ENCODE measurements around the gene PRKCZ. TPM values are rescaled to one million over a fixed set of nuclear protein-coding genes. Genes with fewer than 3 reads are reported as not detected.
A peak's percentile ranks its signal among the peaks of the same experiment; 100 is the strongest.

PRKCZ gene
- total and polyA plus RNA-seq, 9 of the 15 experiments (the other 6 are each of a cell fraction or from before 2014, with no cell fraction given): 0.07 to 3.1 (median 1.3) TPM

DNA sequence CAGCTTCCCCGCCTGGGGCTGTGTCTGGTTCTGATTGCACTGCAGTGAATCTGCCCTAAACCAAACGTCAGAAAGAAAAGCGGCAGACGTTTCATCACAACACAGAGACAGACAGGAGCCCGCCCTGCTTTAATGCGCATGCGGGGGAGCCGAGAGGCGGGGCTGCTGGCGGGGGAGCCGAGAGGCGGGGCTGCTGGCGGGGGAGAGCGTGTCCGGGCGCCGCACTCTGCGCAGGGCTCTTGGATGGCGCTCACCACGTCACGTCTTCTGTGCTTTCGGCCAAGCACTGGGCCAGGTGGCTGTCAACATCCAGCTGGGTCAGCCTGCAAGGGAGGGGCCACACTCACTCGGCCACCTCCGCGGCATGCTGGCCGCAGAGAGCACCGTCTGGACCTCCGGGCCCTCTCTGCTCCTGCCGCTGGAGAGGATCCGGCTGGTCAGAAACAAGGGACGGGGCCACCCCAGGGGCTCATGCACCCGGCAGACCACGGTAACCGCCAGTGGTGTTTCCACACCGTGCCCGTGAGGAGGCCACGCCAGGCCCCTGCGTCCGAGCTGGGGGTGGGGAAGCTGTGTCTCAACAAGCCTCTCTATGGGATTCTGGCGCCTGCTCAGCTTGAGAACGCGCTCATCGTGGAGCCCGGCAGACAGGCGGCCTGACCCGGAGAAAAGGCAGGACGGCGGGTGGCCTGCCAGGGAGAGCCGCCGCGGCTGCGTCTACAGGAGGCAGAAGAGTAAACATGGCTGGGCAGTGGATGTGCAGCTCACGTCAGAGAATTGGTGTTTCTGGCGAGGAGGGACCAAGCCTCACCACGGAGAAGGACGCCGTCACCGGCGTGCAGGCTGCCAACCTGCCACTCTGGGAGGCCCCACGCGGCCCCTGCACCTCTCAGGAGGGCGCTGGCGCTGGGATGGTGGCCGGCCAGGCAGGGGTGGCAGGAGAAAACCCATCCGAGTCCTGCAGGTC is 139.5 kb downstream of the PRKCZ start (continued):
- TF ChIP-seq, protein P1, sequence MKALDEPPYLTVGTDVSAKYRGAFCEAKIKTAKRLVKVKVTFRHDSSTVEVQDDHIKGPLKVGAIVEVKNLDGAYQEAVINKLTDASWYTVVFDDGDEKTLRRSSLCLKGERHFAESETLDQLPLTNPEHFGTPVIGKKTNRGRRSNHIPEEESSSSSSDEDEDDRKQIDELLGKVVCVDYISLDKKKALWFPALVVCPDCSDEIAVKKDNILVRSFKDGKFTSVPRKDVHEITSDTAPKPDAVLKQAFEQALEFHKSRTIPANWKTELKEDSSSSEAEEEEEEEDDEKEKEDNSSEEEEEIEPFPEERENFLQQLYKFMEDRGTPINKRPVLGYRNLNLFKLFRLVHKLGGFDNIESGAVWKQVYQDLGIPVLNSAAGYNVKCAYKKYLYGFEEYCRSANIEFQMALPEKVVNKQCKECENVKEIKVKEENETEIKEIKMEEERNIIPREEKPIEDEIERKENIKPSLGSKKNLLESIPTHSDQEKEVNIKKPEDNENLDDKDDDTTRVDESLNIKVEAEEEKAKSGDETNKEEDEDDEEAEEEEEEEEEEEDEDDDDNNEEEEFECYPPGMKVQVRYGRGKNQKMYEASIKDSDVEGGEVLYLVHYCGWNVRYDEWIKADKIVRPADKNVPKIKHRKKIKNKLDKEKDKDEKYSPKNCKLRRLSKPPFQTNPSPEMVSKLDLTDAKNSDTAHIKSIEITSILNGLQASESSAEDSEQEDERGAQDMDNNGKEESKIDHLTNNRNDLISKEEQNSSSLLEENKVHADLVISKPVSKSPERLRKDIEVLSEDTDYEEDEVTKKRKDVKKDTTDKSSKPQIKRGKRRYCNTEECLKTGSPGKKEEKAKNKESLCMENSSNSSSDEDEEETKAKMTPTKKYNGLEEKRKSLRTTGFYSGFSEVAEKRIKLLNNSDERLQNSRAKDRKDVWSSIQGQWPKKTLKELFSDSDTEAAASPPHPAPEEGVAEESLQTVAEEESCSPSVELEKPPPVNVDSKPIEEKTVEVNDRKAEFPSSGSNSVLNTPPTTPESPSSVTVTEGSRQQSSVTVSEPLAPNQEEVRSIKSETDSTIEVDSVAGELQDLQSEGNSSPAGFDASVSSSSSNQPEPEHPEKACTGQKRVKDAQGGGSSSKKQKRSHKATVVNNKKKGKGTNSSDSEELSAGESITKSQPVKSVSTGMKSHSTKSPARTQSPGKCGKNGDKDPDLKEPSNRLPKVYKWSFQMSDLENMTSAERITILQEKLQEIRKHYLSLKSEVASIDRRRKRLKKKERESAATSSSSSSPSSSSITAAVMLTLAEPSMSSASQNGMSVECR (CRISPR knock-in tag; IDR thresholded peaks at IDR 0.05): peak; percentile 99
- TF ChIP-seq, protein P2, sequence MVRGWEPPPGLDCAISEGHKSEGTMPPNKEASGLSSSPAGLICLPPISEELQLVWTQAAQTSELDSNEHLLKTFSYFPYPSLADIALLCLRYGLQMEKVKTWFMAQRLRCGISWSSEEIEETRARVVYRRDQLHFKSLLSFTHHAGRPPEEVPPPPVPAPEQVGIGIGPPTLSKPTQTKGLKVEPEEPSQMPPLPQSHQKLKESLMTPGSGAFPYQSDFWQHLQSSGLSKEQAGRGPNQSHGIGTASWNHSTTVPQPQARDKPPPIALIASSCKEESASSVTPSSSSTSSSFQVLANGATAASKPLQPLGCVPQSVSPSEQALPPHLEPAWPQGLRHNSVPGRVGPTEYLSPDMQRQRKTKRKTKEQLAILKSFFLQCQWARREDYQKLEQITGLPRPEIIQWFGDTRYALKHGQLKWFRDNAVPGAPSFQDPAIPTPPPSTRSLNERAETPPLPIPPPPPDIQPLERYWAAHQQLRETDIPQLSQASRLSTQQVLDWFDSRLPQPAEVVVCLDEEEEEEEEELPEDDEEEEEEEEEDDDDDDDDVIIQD (CRISPR knock-in tag; IDR thresholded peaks at IDR 0.05): no peak
- TF ChIP-seq CAMTA2 (CRISPR knock-in tag; conservative IDR thresholded peaks at IDR 0.05) (no peak), NCOA1 (IDR thresholded peaks at IDR 0.05; ENCODE audit: low read depth) (peak; percentile 11), ZNF274 (IDR thresholded peaks at IDR 0.05; ENCODE audit: borderline replicate concordance, low read depth, low read length) (no peak), MEF2D (tag; conservative IDR thresholded peaks at IDR 0.05; ENCODE audit: low read depth) (no peak)
- TF ChIP-seq, protein P3, sequence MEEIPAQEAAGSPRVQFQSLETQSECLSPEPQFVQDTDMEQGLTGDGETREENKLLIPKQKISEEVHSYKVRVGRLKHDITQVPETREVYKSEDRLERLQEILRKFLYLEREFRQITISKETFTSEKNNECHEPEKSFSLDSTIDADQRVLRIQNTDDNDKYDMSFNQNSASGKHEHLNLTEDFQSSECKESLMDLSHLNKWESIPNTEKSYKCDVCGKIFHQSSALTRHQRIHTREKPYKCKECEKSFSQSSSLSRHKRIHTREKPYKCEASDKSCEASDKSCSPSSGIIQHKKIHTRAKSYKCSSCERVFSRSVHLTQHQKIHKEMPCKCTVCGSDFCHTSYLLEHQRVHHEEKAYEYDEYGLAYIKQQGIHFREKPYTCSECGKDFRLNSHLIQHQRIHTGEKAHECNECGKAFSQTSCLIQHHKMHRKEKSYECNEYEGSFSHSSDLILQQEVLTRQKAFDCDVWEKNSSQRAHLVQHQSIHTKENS (CRISPR knock-in tag; IDR thresholded peaks at IDR 0.05): no peak
- TF ChIP-seq, protein P4, sequence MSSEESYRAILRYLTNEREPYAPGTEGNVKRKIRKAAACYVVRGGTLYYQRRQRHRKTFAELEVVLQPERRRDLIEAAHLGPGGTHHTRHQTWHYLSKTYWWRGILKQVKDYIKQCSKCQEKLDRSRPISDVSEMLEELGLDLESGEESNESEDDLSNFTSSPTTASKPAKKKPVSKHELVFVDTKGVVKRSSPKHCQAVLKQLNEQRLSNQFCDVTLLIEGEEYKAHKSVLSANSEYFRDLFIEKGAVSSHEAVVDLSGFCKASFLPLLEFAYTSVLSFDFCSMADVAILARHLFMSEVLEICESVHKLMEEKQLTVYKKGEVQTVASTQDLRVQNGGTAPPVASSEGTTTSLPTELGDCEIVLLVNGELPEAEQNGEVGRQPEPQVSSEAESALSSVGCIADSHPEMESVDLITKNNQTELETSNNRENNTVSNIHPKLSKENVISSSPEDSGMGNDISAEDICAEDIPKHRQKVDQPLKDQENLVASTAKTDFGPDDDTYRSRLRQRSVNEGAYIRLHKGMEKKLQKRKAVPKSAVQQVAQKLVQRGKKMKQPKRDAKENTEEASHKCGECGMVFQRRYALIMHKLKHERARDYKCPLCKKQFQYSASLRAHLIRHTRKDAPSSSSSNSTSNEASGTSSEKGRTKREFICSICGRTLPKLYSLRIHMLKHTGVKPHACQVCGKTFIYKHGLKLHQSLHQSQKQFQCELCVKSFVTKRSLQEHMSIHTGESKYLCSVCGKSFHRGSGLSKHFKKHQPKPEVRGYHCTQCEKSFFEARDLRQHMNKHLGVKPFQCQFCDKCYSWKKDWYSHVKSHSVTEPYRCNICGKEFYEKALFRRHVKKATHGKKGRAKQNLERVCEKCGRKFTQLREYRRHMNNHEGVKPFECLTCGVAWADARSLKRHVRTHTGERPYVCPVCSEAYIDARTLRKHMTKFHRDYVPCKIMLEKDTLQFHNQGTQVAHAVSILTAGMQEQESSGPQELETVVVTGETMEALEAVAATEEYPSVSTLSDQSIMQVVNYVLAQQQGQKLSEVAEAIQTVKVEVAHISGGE (CRISPR knock-in tag; IDR thresholded peaks at IDR 0.05): 0 out of 6 replicates have a peak, but pooled peaks of 1 of the 3 experiments have one; percentile 33
